GM21825 (cell line): ENCODE data around the gene TECPR2.
"Not testable (repeated sequence)": the region's sequence is repeated elsewhere in the genome, so short reads cannot be mapped to it uniquely, and the experiment has no call there.

ENCODE experiments used
- ATAC-seq: cut with Tn5 transposase; IDR thresholded peaks from one replicate; pipeline ENCODE4 v1.9.1; 2021; ENCODE audit warnings: mild to moderate bottlenecking, moderate library complexity; ENCODE audit not compliant: unreplicated experiment

The TECPR2 gene

DNA sequence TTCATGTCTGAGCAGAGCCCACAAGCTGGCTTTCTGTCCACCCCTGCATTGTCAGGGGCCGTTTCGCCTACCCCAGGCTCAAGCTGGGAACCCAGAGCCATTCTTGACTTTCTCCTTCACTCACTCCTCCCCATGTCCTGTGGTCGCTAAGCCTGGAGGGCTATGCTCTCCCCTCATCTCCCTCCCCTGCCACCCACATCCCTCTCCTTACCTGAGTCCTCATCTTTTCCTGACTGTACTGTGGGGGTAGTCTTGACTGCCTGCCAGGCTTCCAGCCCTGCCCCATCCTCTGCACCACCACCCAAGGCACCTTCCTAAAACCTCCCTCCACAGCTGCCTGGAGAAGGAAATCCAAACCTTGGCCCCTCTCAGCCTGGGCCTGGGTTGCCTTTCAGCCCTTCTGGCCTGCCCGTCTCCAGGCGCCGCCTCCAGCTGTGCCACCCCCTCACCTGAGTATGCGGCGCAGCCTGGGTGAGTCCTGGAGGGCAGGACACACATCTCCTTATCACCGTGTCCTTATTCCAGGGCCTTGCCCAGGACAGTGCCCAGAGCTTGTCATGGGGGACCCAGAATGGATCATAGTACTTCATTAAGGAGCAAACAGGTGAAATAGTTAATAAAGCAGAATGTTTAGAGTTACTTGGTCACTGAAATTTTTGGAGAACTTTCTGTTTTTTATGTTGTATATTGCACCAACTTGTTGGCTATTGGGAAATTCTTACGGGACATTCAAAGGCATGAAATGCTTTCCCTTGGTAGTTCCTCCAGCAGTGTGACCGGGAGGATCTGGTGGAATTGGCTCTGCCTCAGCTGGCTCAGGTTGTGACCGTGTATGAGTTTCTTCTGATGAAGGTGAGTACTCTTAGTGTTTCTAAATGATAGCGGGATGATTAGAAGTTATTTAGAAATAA, 28.7 kb upstream of the TECPR2 start:
- no peak for ATAC-seq

DNA sequence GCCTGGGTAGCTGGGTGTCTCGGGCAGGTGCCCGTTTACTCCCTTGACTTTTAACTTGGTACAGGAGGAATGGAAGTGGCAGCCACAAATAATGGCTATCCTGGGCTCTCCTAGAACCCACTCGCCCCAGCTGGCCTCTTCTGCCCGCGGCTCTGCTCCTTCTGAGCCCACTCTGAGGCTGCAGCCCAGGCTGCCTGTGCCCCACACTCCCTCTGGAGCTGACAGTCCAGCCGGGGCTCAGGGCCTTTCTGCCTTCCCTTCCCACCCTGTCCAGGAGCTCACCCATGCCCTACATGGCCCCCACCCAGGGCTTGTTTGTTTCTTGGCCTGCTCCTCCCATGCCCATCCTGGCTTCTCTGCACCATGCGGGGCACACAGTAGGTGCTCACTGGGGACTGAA, 27.6 kb upstream of the TECPR2 start:
- ATAC-seq, result no peak

DNA sequence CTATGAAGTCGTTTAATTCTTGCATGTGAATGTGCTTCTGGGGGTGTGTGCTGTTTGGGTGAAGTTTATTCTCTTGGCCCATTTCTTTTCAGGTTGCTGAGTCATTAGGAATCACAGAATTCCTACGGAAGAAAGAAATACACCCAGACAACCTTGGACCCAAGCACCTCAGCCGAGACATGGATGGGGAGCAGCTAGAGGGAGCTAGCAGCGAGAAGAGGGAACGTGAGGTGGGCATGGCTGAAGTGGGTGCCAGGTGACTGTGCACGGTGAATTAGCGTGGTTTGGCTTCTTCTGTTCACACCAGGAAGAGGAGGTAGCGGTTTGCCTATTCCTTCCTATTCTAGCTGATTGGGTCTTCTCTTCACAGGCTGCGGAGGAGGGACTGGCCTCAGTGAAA, 24.0 kb upstream of the TECPR2 start:
- ATAC-seq, result no peak

- no peak for ATAC-seq
These were observed 21.2 kb upstream of the TECPR2 start for GRCh38 chr14:102341566-102341965.

GRCh38 chr14:102342238-102342637, 20.5 kb upstream of the TECPR2 start:
- no peak for ATAC-seq

DNA sequence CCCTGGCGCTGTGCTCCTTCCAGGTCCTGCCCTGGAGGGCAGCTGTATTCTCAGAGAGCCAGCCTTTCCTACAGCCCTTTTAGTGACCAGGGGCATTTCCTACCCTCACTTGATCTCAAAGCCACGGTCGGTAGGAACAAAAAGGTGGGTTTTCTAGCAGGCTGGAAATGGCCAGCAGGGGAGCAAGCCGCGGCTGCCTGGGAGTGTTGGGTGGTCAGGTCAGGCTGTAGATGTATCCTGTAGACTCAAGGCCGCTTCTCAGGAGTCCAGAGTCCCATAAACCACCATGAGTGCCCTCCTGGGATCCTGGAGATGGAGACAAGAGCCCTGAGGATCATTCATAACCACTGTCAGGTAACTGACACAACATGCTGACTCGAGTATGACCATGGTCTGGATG, 18.7 kb upstream of the TECPR2 start:
- no peak for ATAC-seq

GRCh38 chr14:102344485-102344884, 18.3 kb upstream of the TECPR2 start:
- no peak for ATAC-seq

DNA sequence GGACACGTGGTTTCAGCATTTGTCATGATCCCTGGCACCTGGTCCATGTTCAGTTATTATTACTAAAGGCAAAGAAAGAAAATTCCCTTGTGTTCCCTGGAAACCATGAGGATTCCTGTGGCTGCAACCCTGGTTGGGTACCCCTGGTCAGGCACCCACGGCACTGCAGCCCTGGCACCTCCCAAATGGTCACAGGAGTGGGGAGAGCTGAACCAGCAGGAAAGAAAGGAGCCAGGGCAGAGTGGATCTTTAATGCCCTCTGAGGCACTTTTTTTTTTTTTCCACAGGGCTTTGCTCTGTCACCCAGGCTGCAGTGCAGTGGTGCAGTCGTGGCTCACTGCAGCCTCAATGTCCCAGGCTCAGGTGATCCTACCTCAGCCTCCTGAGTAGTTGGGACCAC, 17.5 kb upstream of the TECPR2 start:
- ATAC-seq, result no peak

DNA sequence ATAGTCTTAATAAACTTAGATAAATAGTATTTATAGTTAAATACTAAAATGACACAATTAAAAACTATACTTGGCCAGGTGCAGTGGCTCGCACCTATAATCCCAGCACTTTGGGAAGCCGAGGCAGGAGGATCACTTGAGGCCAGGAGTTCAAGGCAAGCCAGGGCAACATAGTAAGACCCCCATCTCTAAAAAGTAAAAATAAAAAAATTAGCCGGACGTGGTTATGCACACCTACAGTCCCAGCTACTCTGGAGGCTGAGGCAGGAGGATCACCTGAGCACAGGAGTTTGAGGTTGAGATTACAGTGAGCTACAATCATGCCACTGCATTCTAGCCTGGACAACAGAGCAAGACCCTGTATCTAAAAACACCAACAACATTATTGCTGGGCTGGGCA, 16.1 kb upstream of the TECPR2 start:
- ATAC-seq, result no peak

DNA sequence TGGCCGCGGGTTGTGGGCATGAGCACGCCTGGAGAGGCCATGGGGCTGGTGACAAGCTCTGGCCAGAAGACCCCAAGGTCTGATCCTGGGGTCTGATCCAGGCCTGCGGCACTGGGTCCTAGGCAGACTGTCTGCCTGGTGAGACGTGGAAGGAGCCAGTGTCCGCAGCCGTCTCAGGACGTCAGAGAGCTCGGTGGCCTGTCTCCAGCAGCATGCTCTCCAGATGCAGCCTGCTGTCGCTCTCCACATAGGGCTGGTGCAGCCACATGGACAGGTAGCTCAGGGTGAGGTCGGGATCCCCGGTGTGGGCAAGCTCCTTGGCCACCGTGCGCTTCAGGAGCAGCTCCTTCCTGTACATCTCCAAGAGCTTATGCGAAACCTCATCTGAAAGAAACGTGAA, 14.4 kb upstream of the TECPR2 start:
- no peak for ATAC-seq

DNA sequence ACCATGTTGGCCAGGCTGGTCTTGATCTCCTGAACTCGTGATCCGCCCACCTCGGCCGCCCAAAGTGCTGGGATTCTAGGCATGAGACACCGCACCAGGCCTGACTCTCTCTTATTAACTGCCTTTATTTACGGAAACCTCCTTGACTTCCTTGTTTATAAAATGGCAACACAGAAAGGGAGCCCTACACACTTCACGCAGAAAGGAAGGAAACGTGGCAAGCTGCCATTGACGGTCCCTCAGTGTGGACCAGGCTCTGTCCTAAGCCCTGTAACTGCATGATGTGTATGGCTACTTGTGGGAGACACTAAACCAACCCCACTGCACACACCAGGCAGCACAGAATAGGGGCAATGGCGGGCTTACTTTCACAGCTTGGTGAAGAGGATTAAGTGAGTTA, 11.7 kb upstream of the TECPR2 start:
- no peak for ATAC-seq

- ATAC-seq, result not testable (repeated sequence)
These were observed 11.1 kb upstream of the TECPR2 start for GRCh38 chr14:102351593-102351992.

DNA sequence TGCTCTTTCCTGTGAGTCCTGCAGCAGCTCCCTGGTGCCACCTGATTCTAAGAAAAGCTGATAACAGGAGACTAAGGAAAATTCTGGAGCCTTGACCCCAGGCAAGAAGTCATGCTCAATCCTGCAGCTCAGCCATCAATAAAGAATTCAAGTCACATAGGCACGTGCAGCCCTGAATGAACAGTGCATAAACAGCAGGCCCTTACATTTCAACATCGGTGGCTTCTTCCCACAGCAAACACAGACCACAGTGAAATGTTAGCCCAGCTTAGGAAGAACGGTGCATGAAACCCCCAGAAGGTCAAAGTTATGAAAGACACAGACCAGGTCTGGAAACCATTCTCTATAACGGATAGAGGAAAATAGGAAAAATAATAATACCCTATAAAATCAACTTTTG, 10.5 kb upstream of the TECPR2 start:
- no peak for ATAC-seq

DNA sequence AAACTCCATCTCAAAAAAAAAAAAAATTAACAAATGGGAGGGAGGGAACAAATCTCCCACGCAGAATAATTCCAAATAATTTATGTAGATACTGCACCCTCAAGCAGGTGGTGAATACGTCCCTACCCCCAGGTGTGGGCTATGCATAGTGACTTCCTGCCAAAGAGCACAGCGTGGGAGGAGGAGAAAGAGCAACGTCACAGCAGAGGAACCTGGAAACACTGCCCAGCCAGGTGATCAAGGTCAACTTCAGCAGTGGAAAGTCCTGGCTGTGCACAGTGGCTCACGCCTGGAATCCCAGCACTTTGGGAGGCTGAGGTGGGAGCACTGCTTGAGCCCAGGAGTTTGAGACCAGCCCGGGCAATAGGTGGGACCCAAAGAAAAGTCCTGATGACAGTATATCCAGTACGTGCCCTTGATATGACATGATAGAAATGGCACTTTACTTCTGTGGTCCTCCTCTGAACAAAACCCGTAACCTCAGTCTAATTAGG, 9.6 kb upstream of the TECPR2 start:
- ATAC-seq, result no peak

DNA sequence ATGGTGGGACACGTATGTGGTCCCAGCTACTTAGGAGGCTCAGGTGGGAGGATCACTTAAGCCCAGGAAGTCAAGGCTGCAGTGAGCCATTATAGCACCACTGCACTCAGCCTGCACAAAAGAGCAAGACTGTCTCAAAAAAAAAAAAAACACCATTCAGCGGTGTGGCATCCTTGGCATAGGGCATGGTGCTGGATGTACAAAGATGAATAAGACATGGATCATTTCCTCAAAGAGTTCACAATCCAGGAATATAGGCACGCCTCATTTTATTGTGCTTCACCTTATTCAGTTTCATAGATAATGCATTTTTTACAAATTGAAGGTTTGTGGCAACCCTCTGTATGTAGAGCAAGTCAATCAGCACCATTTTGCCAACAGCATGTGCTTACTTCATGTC, 6.5 kb upstream of the TECPR2 start:
- ATAC-seq, result no peak

DNA sequence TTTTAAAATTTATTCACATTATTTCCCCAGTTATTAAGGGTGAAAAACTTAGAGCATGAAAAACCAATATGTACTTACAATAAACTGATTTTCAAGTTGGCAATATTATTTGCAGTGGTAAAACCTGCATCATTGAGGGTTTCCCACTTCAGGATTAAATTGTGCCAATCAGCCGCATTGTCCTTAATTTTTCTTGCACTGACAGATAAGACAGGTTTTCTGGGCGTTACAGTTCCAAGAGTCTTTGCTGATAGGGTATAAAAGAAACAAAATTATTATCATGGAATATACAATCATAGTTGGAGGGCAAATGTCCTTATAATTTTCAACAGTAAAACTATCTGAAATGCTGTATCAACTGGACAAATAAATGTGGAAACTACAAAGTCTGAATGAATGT, 3.4 kb upstream of the TECPR2 start:
- ATAC-seq, result no peak

- ATAC-seq, result no peak
These were observed 2.4 kb upstream of the TECPR2 start for GRCh38 chr14:102360388-102360787.

GRCh38 chr14:102362084-102362483, 657 bp upstream of the TECPR2 start:
- peak; percentile 32 for ATAC-seq

DNA sequence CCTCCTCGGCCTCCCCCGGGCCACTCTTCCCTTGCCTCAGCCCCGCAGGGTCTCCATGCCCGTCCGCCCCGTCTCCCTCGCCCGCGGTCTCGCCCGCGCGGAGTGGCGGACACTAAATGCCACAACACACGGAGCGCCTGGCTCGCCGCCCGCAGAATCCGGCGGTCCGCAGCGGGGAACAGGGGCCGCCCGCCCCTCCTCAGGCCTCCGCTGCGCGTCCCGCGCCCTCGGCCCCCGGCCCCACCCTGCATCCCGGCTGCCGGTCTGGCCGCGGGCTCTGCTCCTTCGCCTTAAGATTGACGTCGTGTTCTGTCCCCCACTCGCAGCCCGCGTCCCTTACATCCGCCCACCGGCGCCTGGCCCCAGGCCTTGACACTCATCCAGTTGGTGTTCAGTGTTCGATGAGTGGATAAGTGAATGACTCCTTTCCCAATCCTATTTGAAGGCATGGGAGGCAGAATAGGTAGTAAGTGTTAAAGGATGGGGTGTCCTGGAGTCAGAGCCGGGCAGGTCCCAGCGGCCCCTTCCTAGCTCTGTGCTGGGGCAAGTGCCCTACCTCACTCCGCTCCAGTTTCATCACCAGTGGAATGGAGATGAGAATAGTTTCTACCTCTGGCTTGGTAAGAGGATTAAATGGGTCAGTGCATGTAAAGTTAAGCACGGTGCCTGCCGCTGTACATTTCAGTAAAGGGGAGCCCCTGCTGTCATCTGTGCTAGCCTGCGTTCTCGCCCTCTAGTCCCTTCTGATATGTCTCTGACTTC, 622 bp downstream of the TECPR2 start:
- peak; percentile 22 for ATAC-seq

GRCh38 chr14:102370305-102370809, 7.6 kb downstream of the TECPR2 start:
- ATAC-seq, result no peak

DNA sequence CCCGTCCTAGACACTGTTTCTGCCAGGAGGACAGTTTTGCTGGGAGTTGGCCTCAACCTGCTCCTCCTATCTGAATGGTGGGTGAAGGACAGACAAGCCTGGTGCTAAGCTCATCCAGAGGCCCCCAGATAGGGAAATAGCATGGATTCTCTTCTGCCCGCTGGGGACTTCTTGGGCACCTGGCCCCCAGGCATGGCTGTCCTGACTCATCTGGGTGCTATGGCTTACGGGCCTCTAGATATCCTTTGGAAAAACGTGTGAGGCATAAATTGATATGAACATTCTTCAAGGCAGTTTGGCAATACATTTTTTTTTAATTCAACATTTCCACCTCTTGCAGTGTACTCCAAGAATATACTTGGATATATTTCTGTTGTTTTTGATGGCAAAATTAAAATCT, 8.6 kb downstream of the TECPR2 start:
- no peak for ATAC-seq

GRCh38 chr14:102373110-102373509, 10.4 kb downstream of the TECPR2 start:
- ATAC-seq, result no peak
